H9 (cell line): ENCODE results near the gene EVI5. TPM values are rescaled to one million over a fixed set of nuclear protein-coding genes. Genes with fewer than 3 reads are reported as not detected.

Experiments used
- DNase-seq: peaks from one replicate; pipeline ENCODE4 v3.0.0-alpha.2; 2017
- H2AFZ ChIP-seq: one replicate; pipeline ENCODE4 v1.6.1; 2013; ENCODE audit warnings: mild to moderate bottlenecking, low read length, control low read depth, moderate library complexity
- H2AK5ac ChIP-seq: 2 replicates; pipeline ENCODE4 v1.6.1; 2013; ENCODE audit warnings: low read length, control low read depth, mixed read lengths; ENCODE audit not compliant: insufficient read length
- H2BK120ac ChIP-seq: one replicate; pipeline ENCODE4 v1.6.1; 2013; ENCODE audit warnings: low read depth, mild to moderate bottlenecking, low read length, control low read depth, inconsistent platforms; ENCODE audit not compliant: poor library complexity, severe bottlenecking
- H2BK12ac ChIP-seq: 2 replicates; pipeline ENCODE4 v1.6.1; 2013; ENCODE audit warnings: low read length, control low read depth, mixed read lengths, low read depth; ENCODE audit not compliant: insufficient read length
- H2BK15ac ChIP-seq: 2 replicates; pipeline ENCODE4 v1.6.1; 2013; ENCODE audit warnings: low read depth, low read length, control low read depth
- H2BK20ac ChIP-seq: one replicate; pipeline ENCODE4 v1.6.1; 2013; ENCODE audit warnings: low read depth, mild to moderate bottlenecking, low read length, control low read depth, inconsistent platforms; ENCODE audit not compliant: poor library complexity, severe bottlenecking
- H2BK5ac ChIP-seq: 2 replicates; pipeline ENCODE4 v1.6.1; 2013; ENCODE audit warnings: low read length, control low read depth, mixed read lengths; ENCODE audit not compliant: insufficient read length
- H3K14ac ChIP-seq: 2 replicates; pipeline ENCODE4 v1.6.1; 2013; ENCODE audit warnings: low read length, control low read depth; ENCODE audit not compliant: insufficient read depth
- H3K18ac ChIP-seq: 2 replicates; pipeline ENCODE4 v1.6.1; 2013; ENCODE audit warnings: low read depth, mild to moderate bottlenecking, mixed read lengths, low read length, control low read depth; ENCODE audit not compliant: insufficient read length
- H3K23ac ChIP-seq: 2 replicates; pipeline ENCODE4 v1.6.1; 2013; ENCODE audit warnings: low read length, control low read depth, mixed read lengths, low read depth; ENCODE audit not compliant: insufficient read length
- H3K23me2 ChIP-seq: 2 replicates; pipeline ENCODE4 v1.6.1; 2013; ENCODE audit warnings: low read depth, mild to moderate bottlenecking, mixed read lengths, low read length, control low read depth; ENCODE audit not compliant: insufficient read length, poor library complexity, severe bottlenecking
- H3K27ac ChIP-seq: 2 replicates; pipeline ENCODE4 v1.5.1; 2013; ENCODE audit warnings: low read length, control low read depth, mixed read lengths, low read depth; ENCODE audit not compliant: insufficient read length
- H3K27me3 ChIP-seq: 2 replicates; pipeline ENCODE4 v1.6.1; 2013; ENCODE audit warnings: low read length, control low read depth, inconsistent platforms; ENCODE audit not compliant: insufficient read depth
- H3K4ac ChIP-seq: 2 replicates; pipeline ENCODE4 v1.6.1; 2013; ENCODE audit warnings: low read depth, mild to moderate bottlenecking, control low read depth, inconsistent platforms, low read length, moderate library complexity
- H3K4me1 ChIP-seq: 2 replicates; pipeline ENCODE4 v1.6.1; 2013; ENCODE audit warnings: low read length, control low read depth, inconsistent platforms; ENCODE audit not compliant: insufficient read depth
- H3K4me2 ChIP-seq: 2 replicates; pipeline ENCODE4 v1.6.1; 2013; ENCODE audit warnings: low read length, control low read depth, mixed read lengths; ENCODE audit not compliant: insufficient read length, insufficient read depth
- H3K56ac ChIP-seq: 2 replicates; pipeline ENCODE4 v1.6.1; 2013; ENCODE audit warnings: low read depth, mild to moderate bottlenecking, mixed read lengths, low read length, control low read depth; ENCODE audit not compliant: insufficient read length
- H3K79me1 ChIP-seq: 2 replicates; pipeline ENCODE4 v1.6.1; 2013; ENCODE audit warnings: low read depth, mild to moderate bottlenecking, moderate library complexity, low read length, control low read depth, inconsistent platforms; ENCODE audit not compliant: insufficient read depth, poor library complexity, severe bottlenecking
- H3K79me2 ChIP-seq: 2 replicates; pipeline ENCODE4 v1.6.1; 2013; ENCODE audit warnings: low read length, control low read depth, inconsistent platforms; ENCODE audit not compliant: insufficient read depth
- H3K9ac ChIP-seq: 2 replicates; pipeline ENCODE4 v1.6.1; 2013; ENCODE audit warnings: low read length, control low read depth, mixed read lengths; ENCODE audit not compliant: insufficient read length; ENCODE audit errors: extremely low read depth
- H3K9me3 ChIP-seq: one replicate; pipeline ENCODE4 v1.6.1; 2013; ENCODE audit warnings: low read depth, low read length, inconsistent platforms; ENCODE audit not compliant: control insufficient read depth
- H3T11ph ChIP-seq: one replicate; pipeline ENCODE4 v1.6.1; 2013; ENCODE audit warnings: mild to moderate bottlenecking, low read length, control low read depth, inconsistent platforms
- H4K20me1 ChIP-seq: one replicate; pipeline ENCODE4 v1.6.1; 2013; ENCODE audit not compliant: control insufficient read depth, insufficient read length, insufficient read depth
- H4K5ac ChIP-seq: 2 replicates; pipeline ENCODE4 v1.6.1; 2013; ENCODE audit warnings: low read depth, mild to moderate bottlenecking, mixed read lengths, low read length, control low read depth; ENCODE audit not compliant: insufficient read length
- H4K8ac ChIP-seq: replicated peaks from 2 replicates; pipeline ENCODE4 v1.6.1; 2013; ENCODE audit warnings: low read length, control low read depth, mixed read lengths, low read depth; ENCODE audit not compliant: insufficient read length
- H4K91ac ChIP-seq: 2 replicates; pipeline ENCODE4 v1.6.1; 2013; ENCODE audit warnings: low read depth, mild to moderate bottlenecking, moderate library complexity, mixed read lengths, low read length, control low read depth; ENCODE audit not compliant: insufficient read length
- H3K27ac Mint-ChIP-seq, 3 experiments: 2 replicates in 2 of 3; 3 replicates in 1 of 3; pipeline ENCODE4 v1.8.0; 2020 to 2021; ENCODE audit warnings: mixed read lengths in 3 of 3, mild to moderate bottlenecking in 1 of 3, moderate library complexity in 1 of 3
- H3K27me3 Mint-ChIP-seq: 2 replicates; pipeline ENCODE4 v1.8.0; 2021; ENCODE audit warnings: low read depth, mild to moderate bottlenecking, moderate library complexity, mixed read lengths
- H3K36me3 Mint-ChIP-seq, 3 experiments: 2 replicates in 2 of 3; 3 replicates in 1 of 3; pipeline ENCODE4 v1.8.0; 2020 to 2021; ENCODE audit warnings: low read depth in 3 of 3, mixed read lengths in 3 of 3; ENCODE audit not compliant: insufficient read depth in 1 of 3
- H3K4me1 Mint-ChIP-seq, 2 experiments: 2 replicates each; pipeline ENCODE4 v1.8.0; 2020; ENCODE audit warnings: mixed read lengths in 2 of 2
- H3K4me3 Mint-ChIP-seq, 2 experiments: 2 replicates in 1 of 2; 3 replicates in 1 of 2; pipeline ENCODE4 v1.8.0; 2020 to 2021; ENCODE audit warnings: mild to moderate bottlenecking in 2 of 2, mixed read lengths in 2 of 2, moderate library complexity in 1 of 2
- H3K9me3 Mint-ChIP-seq, 2 experiments: 2 replicates in 1 of 2; 3 replicates in 1 of 2; pipeline ENCODE4 v1.8.0; 2020; ENCODE audit warnings: mild to moderate bottlenecking in 2 of 2, mixed read lengths in 2 of 2, moderate library complexity in 1 of 2
- CTCF ChIP-seq: fragments of 200-600 bp; sonication (generic); conservative IDR thresholded peaks from 3 replicates; pipeline ENCODE4 v1.8.0; 2021; ENCODE audit warnings: antibody characterized with exemption, mild to moderate bottlenecking
- WGBS: extraction: QIAGEN DNeasy Blood & Tissue Kit; methylation state at CpG from one replicate; pipeline ENCODE4 v1.1.7; 2013; ENCODE audit warnings: missing lambda C conversion rate, low lambda C conversion rate, mixed read lengths; ENCODE audit not compliant: insufficient read length; ENCODE audit errors: extremely low coverage; 5-methylcytosine and 5-hydroxymethylcytosine counted together
- total RNA-seq: library from RNA; stranded (reverse); gene quantifications from 2 replicates; pipeline ENCODE4 v1.2.1, GENCODE V29; 2021

EVI5 gene
- total RNA-seq, 1 experiment from 2014 or later, result 9.7 TPM

- no peak for TF ChIP-seq CTCF
- Histone ChIP-seq H4K91ac (no peak overlapping the region), H2BK15ac (no peak overlapping the region), H3K23me2 (no peaks in the 10 kb centered on the region), H2AK5ac (no peak overlapping the region), H3K4me2 (no peak overlapping the region), H2BK120ac (no peak overlapping the region), H3K56ac (no peak overlapping the region), H4K5ac (no peak overlapping the region), H2BK20ac (no peak overlapping the region), H3K14ac (no peak overlapping the region), H3K27ac (no peak overlapping the region), H3K18ac (no peak overlapping the region), H2BK5ac (no peak overlapping the region), H3K4ac (no peak overlapping the region), H3K9me3 (no peaks in the 10 kb centered on the region), H3K27me3 (no peaks in the 10 kb centered on the region), H3K79me2 (no peaks in the 10 kb centered on the region), H3K4me1 (no peaks in the 10 kb centered on the region), H3K23ac (no peak overlapping the region), H3K9ac (no peak overlapping the region), H3T11ph (no peak overlapping the region), H2BK12ac (no peak overlapping the region), H2AFZ (no peak overlapping the region), H4K20me1 (no peaks in the 10 kb centered on the region), H3K79me1 (no peaks in the 10 kb centered on the region), H4K8ac (no peak overlapping the region)
- Mint-ChIP-seq H3K9me3 (no peaks in the 10 kb centered on the region; a peak in 1 of 5 replicates), H3K27ac (no peak overlapping the region), H3K4me3 (no peak overlapping the region), H3K4me1 (peaks cover 10 to 11% of the 10 kb centered on the region in 2 experiments), H3K36me3 (no peaks in the 10 kb centered on the region), H3K27me3 (no peaks in the 10 kb centered on the region)
- no CpG with 5 or more reads among the region's 1 CpG for WGBS
- DNase-seq, result no peak
These were observed 13.1 kb upstream of the EVI5 start for GRCh38 chr1:92797961-92798360.
